Fibroblast of lung (primary cell): ENCODE results near the gene MSH3. TPM values are rescaled to one million over a fixed set of nuclear protein-coding genes. Genes with fewer than 3 reads are reported as not detected.
A peak's percentile ranks its signal among the peaks of the same experiment; 100 is the strongest.

ENCODE experiments used
- DNase-seq, 2 donors: peaks; one replicate each; pipeline versions ENCODE4 v3.0.0 to v3.0.0-alpha.2; 2010; ENCODE audit warnings: low read depth in 2 of 2
- H2AFZ ChIP-seq: 2 replicates; pipeline ENCODE4 v1.5.1; 2012; ENCODE audit warnings: low read length, control low read depth, inconsistent platforms
- H3K27ac ChIP-seq: 2 replicates; pipeline ENCODE4 v1.5.1; 2011; ENCODE audit warnings: low read length, control low read depth; ENCODE audit not compliant: insufficient read depth
- H3K27me3 ChIP-seq: 2 replicates; pipeline ENCODE4 v1.5.1; 2011; ENCODE audit warnings: mild to moderate bottlenecking, low read length; ENCODE audit not compliant: control insufficient read depth, insufficient read depth
- H3K36me3 ChIP-seq: 2 replicates; pipeline ENCODE4 v1.5.1; 2011; ENCODE audit warnings: low read length; ENCODE audit not compliant: control insufficient read depth, insufficient read depth
- H3K4me1 ChIP-seq: 2 replicates; pipeline ENCODE4 v1.5.1; 2011; ENCODE audit warnings: low read length; ENCODE audit not compliant: control insufficient read depth, insufficient read depth; ENCODE audit errors: extremely low read depth
- H3K4me2 ChIP-seq: 2 replicates; pipeline ENCODE4 v1.5.1; 2011; ENCODE audit warnings: low read length, control low read depth; ENCODE audit not compliant: insufficient read depth; ENCODE audit errors: extremely low read depth
- H3K4me3 ChIP-seq, 4 experiments: fragments of 200-600 bp in 1 of 4; sonication (generic) in 1 of 4; replicated peaks in 1 of 4; 2 replicates each; pipeline ENCODE4 v1.5.1; 2011 to 2016; ENCODE audit warnings: low read length in 4 of 4, low read depth in 3 of 4, mild to moderate bottlenecking in 3 of 4, control low read depth in 2 of 4, inconsistent platforms in 1 of 4, mixed read lengths in 1 of 4; ENCODE audit not compliant: insufficient read depth in 1 of 4; ENCODE audit errors: control extremely low read depth in 1 of 4
- H3K79me2 ChIP-seq: 2 replicates; pipeline ENCODE4 v1.5.1; 2012; ENCODE audit warnings: mild to moderate bottlenecking, low read length, inconsistent platforms; ENCODE audit not compliant: control insufficient read depth, insufficient read depth
- H3K9ac ChIP-seq: 2 replicates; pipeline ENCODE4 v1.5.1; 2011; ENCODE audit warnings: mild to moderate bottlenecking, low read length, control low read depth; ENCODE audit not compliant: insufficient read depth
- H3K9me3 ChIP-seq: 2 replicates; pipeline ENCODE4 v1.5.1; 2012; ENCODE audit warnings: low read depth, low read length; ENCODE audit not compliant: control insufficient read depth, insufficient read depth
- H4K20me1 ChIP-seq: 2 replicates; pipeline ENCODE4 v1.5.1; 2011; ENCODE audit warnings: low read length; ENCODE audit not compliant: control insufficient read depth, insufficient read depth; ENCODE audit errors: extremely low read depth
- EZH2 ChIP-seq: IDR thresholded peaks from 2 replicates; pipeline ENCODE4 v1.5.1; 2012; ENCODE audit warnings: low read length, control low read depth, mild to moderate bottlenecking; ENCODE audit errors: missing control alignments
- polyA plus RNA-seq, 2 donors: library from polyadenylated mRNA; depleted of rRNA in 1 of 2; stranded (reverse) in 1 of 2; unstranded in 1 of 2; fragments of >200 nt; gene quantifications; 2 replicates each; pipeline ENCODE4 v1.2.1, GENCODE V29; 2011 to 2012; ENCODE audit warnings: missing spikeins in 1 of 2
- total RNA-seq: library from RNA; depleted of rRNA; stranded (reverse); fragments of >200 nt; gene quantifications from 2 replicates; pipeline ENCODE4 v1.2.1, GENCODE V29; 2014
- TF ChIP-seq, protein P1 (sequence below), 2 donors: IDR thresholded peaks in 1 of 2; conservative IDR thresholded peaks in 1 of 2; 1 replicate in 1 of 2; 2 replicates in 1 of 2; pipeline ENCODE4 v1.5.1; 2011 to 2012; ENCODE audit warnings: low read length in 2 of 2, control low read depth in 1 of 2, inconsistent platforms in 1 of 2, low read depth in 1 of 2, mild to moderate bottlenecking in 1 of 2

MSH3 gene
- total and polyA plus RNA-seq, 2 donors (not counting 1 experiment from before 2014, with no cell fraction given), result 9.1 to 14.4 TPM

DNA sequence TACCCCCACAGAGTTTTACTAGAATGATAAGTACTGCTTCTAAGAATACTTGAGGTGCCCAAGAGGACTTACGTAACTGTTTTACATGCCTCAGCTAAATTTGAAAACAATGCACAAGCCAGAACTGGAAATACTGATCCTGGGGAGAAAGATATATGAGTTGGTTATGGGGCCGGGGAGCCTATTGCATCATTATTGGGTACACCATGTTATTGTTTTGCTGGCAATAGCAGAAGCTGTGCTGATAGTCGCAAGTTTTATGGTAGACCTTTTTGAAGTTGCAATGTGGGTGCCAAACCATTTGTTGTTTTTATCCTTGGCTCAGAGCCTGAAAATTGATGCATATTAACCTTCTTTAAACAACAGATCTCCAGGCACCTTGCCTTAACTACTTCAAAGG lies 108.8 kb downstream of the MSH3 start:
- peak; percentile 19 to 45 for DNase-seq
- no peak overlapping the region for H3K27ac ChIP-seq

DNA sequence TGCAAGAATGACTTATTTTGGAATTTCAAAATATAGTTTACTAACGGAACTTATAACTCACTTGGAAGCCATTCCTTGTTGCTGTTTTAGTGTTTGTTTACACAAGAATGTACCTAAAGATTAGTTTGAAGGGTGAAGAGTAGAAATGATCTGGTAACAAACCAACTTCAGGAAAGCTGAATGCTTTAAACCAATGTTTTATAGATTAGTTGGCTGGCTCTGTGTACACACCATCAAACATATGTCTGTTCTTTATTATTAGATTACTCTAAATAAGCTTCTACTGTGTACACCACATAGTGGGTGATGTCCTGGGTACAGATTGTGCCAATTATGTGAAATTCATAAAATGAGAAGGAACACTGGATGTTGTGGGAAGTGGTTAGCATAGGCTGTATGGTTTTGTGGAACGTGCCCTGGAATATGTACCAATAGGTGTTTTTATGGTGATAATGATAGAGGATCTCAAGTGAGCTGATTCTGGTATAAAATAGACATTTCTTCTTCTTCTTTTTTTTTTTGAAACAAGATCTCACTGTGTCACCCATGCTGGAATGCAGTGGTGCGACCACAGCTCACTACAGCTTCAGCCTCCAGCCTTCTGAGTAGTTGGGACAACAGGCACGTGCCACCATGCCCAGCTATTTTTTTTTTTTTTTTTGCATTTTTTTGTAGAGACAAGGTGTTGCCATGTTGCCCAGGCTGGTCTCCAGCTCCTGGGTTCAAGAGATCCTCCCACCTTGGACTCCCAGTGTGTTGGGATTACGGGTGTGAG lies 109.6 kb downstream of the MSH3 start:
- Histone ChIP-seq H2AFZ (no peak overlapping the region), H3K79me2 (no peaks in the 10 kb centered on the region), H3K9me3 (no peaks in the 10 kb centered on the region), H3K4me1 (no peaks in the 10 kb centered on the region), H3K27ac (no peak overlapping the region), H3K9ac (no peak overlapping the region), H3K36me3 (no peaks in the 10 kb centered on the region), H3K4me2 (no peak overlapping the region), H4K20me1 (no peaks in the 10 kb centered on the region), H3K4me3 (no peak overlapping the region), H3K27me3 (no peaks in the 10 kb centered on the region)
- TF ChIP-seq EZH2, result no peak
- TF ChIP-seq, protein P1, sequence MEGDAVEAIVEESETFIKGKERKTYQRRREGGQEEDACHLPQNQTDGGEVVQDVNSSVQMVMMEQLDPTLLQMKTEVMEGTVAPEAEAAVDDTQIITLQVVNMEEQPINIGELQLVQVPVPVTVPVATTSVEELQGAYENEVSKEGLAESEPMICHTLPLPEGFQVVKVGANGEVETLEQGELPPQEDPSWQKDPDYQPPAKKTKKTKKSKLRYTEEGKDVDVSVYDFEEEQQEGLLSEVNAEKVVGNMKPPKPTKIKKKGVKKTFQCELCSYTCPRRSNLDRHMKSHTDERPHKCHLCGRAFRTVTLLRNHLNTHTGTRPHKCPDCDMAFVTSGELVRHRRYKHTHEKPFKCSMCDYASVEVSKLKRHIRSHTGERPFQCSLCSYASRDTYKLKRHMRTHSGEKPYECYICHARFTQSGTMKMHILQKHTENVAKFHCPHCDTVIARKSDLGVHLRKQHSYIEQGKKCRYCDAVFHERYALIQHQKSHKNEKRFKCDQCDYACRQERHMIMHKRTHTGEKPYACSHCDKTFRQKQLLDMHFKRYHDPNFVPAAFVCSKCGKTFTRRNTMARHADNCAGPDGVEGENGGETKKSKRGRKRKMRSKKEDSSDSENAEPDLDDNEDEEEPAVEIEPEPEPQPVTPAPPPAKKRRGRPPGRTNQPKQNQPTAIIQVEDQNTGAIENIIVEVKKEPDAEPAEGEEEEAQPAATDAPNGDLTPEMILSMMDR (conservative IDR thresholded peaks at IDR 0.05 in 1 of 2, IDR thresholded peaks at IDR 0.05 in 1 of 2; ENCODE audit: low read depth in 1 of 2, low read length in 2 of 2), result no peak
- no peak for DNase-seq

More for the DNA sequence above, 108.8 kb downstream of the MSH3 start:
- H3K36me3 ChIP-seq, result no peaks in the 10 kb centered on the region
- no peak overlapping the region for H2AFZ ChIP-seq
- no peak overlapping the region for H3K4me3 ChIP-seq
- H3K4me2 ChIP-seq, result no peak overlapping the region
- H3K79me2 ChIP-seq, result no peaks in the 10 kb centered on the region
- no peaks in the 10 kb centered on the region for H3K4me1 ChIP-seq
- H4K20me1 ChIP-seq, result no peaks in the 10 kb centered on the region
- no peak overlapping the region for H3K9ac ChIP-seq
- H3K9me3 ChIP-seq, result no peaks in the 10 kb centered on the region
- H3K27me3 ChIP-seq, result no peaks in the 10 kb centered on the region
- TF ChIP-seq, protein P1 (conservative IDR thresholded peaks at IDR 0.05 in 1 of 2, IDR thresholded peaks at IDR 0.05 in 1 of 2; ENCODE audit: low read depth in 1 of 2, low read length in 2 of 2), result no peak
- no peak for TF ChIP-seq EZH2

DNA sequence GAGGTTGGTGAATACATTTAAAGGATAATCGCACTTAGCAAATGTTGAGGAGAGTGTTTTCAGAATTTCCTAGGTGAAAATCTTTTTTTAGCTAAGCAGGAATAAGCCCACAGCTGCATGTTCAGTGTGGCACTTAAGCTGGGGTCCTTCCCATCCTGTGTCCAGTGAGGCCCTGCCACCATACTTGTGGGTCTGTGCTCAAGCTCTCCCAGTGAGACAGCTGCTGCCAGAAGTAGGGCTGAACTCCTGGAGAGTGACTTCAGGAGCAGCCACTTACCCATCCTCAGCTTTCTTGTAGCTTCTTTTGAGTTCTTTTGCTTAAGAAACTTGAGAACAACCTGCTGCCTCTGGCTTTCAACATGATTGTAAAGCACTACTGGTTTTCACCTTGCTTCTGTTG lies 110.3 kb downstream of the MSH3 start:
- Histone ChIP-seq H4K20me1 (no peaks in the 10 kb centered on the region), H3K4me1 (no peaks in the 10 kb centered on the region), H3K27ac (no peak overlapping the region), H3K27me3 (no peaks in the 10 kb centered on the region), H3K79me2 (no peaks in the 10 kb centered on the region), H3K9ac (no peak overlapping the region), H3K36me3 (no peaks in the 10 kb centered on the region), H3K4me2 (no peak overlapping the region), H2AFZ (no peak overlapping the region), H3K4me3 (no peak overlapping the region), H3K9me3 (no peaks in the 10 kb centered on the region)
- DNase-seq, result no peak
- no peak for TF ChIP-seq EZH2
